Activated CD4-positive, CD25-positive, alpha-beta regulatory T cell treated with anti-CD3 and anti-CD28 coated beads, Interleukin-2, amount 50 U/mL, for 24 hours (primary cell): ENCODE measurements around the gene NSD2.
A peak's percentile ranks its signal among the peaks of the same experiment; 100 is the strongest.

Source experiments
- ATAC-seq, 2 donors: fragments of 150-1000 bp; cut with Tn5 transposase; one replicate each; pipeline ENCODE4 v1.10.0; 2021; ENCODE audit warnings: mild to moderate bottlenecking in 1 of 2, moderate library complexity in 1 of 2

The NSD2 gene

GRCh38 chr4:1864076-1865008 lies 6.9 kb upstream of the NSD2 start:
- no peak for ATAC-seq

GRCh38 chr4:1866189-1866661 lies 5.0 kb upstream of the NSD2 start:
- no peak for ATAC-seq

GRCh38 chr4:1868293-1868692 lies 2.9 kb upstream of the NSD2 start:
- no peak for ATAC-seq

- no peak for ATAC-seq
Observed at GRCh38 chr4:1868912-1869311, 2.3 kb upstream of the NSD2 start.

GRCh38 chr4:1869530-1870327 lies 1.5 kb upstream of the NSD2 start:
- ATAC-seq: no peak

- peak; percentile 62 to 71 for ATAC-seq
Observed at GRCh38 chr4:1870328-1870577, 940 bp upstream of the NSD2 start.

- ATAC-seq: no peak
Observed at GRCh38 chr4:1871471-1872021, 353 bp downstream of the NSD2 start.

GRCh38 chr4:1872870-1873269 lies 1.7 kb downstream of the NSD2 start:
- peak; percentile 32 to 50 for ATAC-seq

- no peak for ATAC-seq
Observed at GRCh38 chr4:1873291-1873690, 2.1 kb downstream of the NSD2 start.

- ATAC-seq: no peak
Observed at GRCh38 chr4:1873776-1874175, 2.6 kb downstream of the NSD2 start.

GRCh38 chr4:1874201-1874600 lies 3.0 kb downstream of the NSD2 start:
- ATAC-seq: no peak

- ATAC-seq: no peak
Observed at GRCh38 chr4:1879485-1879884, 8.3 kb downstream of the NSD2 start.

GRCh38 chr4:1880332-1880731 lies 9.1 kb downstream of the NSD2 start:
- ATAC-seq: no peak

- no peak for ATAC-seq
Observed at GRCh38 chr4:1882850-1883271, 11.7 kb downstream of the NSD2 start.

- ATAC-seq: no peak
Observed at GRCh38 chr4:1883583-1883982, 12.4 kb downstream of the NSD2 start.

GRCh38 chr4:1885414-1885813 lies 14.2 kb downstream of the NSD2 start:
- no peak for ATAC-seq

- no peak for ATAC-seq
Observed at GRCh38 chr4:1887052-1887451, 15.9 kb downstream of the NSD2 start.

GRCh38 chr4:1890979-1891570 lies 19.9 kb downstream of the NSD2 start:
- ATAC-seq: no peak

GRCh38 chr4:1895971-1896657 lies 24.9 kb downstream of the NSD2 start:
- ATAC-seq: no peak

GRCh38 chr4:1896658-1896991 lies 25.4 kb downstream of the NSD2 start:
- ATAC-seq: no peak

GRCh38 chr4:1898007-1898406 lies 26.8 kb downstream of the NSD2 start:
- ATAC-seq: no peak

- no peak for ATAC-seq
Observed at GRCh38 chr4:1898681-1899080, 27.5 kb downstream of the NSD2 start.
